Fibroblast of mammary gland (primary cell): ENCODE data around the gene EXOC6B.

ENCODE experiments used
- DNase-seq: peaks from one replicate; pipeline ENCODE4 v3.0.0-alpha.2; 2010; ENCODE audit warnings: low read depth
- H3K4me3 ChIP-seq: 2 replicates; pipeline ENCODE4 v1.5.1; 2011; ENCODE audit warnings: low read depth, mild to moderate bottlenecking, low read length, moderate library complexity; ENCODE audit not compliant: control insufficient read depth
- TF ChIP-seq, protein P1 (sequence below): conservative IDR thresholded peaks from 2 replicates; pipeline ENCODE4 v1.5.1; 2011; ENCODE audit warnings: low read depth, low read length, inconsistent platforms; ENCODE audit not compliant: control insufficient read depth, insufficient read depth

EXOC6B gene

DNA sequence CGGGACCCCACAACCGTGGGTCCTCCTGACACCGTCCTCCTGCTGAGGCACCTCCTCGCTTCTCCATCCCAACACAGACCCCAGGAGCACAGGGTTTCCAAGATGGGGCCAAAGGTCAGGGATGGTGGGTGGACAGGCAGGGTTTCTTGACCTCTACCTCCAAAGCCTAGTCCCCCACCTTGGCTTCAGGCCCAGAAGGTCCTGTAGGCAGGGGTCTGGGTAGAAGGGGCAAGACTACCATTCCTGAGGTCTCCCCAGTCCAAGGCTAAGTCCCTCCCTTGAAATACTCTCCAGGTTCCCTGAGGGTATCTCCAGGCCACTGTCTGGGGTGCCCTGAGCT lies 685.2 kb downstream of the EXOC6B start:
- no peak overlapping the region for H3K4me3 ChIP-seq
- TF ChIP-seq, protein P1, sequence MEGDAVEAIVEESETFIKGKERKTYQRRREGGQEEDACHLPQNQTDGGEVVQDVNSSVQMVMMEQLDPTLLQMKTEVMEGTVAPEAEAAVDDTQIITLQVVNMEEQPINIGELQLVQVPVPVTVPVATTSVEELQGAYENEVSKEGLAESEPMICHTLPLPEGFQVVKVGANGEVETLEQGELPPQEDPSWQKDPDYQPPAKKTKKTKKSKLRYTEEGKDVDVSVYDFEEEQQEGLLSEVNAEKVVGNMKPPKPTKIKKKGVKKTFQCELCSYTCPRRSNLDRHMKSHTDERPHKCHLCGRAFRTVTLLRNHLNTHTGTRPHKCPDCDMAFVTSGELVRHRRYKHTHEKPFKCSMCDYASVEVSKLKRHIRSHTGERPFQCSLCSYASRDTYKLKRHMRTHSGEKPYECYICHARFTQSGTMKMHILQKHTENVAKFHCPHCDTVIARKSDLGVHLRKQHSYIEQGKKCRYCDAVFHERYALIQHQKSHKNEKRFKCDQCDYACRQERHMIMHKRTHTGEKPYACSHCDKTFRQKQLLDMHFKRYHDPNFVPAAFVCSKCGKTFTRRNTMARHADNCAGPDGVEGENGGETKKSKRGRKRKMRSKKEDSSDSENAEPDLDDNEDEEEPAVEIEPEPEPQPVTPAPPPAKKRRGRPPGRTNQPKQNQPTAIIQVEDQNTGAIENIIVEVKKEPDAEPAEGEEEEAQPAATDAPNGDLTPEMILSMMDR, result no peak
- no peak for DNase-seq

DNA sequence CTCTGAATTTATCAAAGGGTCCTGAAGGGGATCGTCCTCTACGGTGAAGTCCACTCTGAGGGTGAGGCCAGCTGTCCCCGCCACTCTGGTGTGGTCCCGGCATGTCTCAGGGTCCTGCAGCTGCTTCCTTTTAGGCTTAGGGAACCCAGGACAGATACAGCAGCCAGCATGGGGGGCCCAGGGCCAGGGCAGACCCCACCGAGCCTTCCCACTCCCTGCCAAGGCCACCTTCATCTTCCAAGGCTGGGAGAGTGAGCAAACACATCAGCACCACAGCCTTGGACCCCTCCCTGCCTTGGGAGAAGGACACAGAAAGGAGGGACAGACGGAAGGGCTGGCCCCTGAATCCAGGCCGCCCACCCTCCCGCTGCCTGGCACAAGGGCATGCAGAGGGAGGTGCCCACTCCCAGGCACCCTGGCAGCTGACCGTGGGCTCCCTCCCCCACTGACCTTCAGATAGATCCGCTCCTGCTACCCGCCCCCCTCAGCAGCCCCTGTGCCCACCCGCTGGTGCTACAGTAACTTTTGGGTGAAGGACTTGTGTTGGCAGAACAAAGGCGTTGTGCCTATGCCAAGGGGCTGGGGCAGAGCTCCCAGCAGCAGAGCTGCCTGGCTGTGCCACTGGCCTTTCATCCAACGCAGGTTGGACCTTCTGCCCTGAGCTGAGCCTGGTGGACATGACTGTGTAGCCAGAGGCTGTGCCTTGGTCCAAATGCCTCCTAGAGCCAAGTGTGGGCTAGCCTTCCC lies 685.8 kb downstream of the EXOC6B start:
- H3K4me3 ChIP-seq, result no peak overlapping the region
- no peak for DNase-seq
- TF ChIP-seq, protein P1, result no peak

DNA sequence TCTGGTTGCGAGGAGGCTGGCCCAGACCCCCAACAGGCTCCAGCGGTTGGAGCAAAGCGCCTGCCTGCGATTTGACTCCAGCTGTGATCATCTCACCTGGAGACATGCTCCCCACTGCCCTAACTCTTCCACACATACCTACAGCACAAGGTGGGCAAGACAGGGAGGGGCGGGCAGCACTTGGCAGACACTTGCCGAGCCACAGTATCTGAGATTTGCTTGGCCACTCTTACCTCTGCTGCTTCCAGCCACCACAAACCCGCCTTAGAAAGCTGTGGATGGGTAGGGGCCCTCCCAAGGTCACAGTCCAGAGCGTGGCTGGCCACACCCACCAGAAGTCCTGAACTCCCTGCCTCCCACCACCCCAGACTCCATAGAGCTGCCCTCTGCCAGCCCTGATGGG lies 686.4 kb downstream of the EXOC6B start:
- TF ChIP-seq, protein P1, result no peak
- no peak for DNase-seq
- H3K4me3 ChIP-seq, result no peak overlapping the region

DNA sequence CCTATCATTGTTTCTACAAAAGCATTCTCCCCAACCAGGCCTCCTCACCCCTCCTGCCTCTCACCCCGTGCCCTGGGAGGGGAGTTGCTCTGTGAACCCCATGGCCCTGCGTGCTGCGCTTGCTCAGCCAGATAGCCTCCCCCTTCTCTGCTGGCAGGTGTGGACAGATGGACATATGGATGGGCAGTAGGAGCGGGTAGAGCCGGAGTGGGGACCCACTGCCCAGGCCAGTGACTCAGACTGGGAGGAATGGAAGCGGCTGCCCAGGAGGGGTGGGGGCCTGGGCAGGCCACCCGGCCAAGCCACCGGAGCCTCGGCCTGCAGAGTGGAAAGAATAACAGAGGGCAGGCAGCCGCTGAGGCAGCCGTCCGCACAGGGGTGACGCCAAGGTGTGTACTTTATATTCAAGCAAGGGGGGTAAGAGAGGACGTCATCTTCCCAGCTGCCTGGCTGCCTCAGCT lies 686.9 kb downstream of the EXOC6B start:
- H3K4me3 ChIP-seq, result no peak overlapping the region
- no peak for DNase-seq
- TF ChIP-seq, protein P1, result no peak

DNA sequence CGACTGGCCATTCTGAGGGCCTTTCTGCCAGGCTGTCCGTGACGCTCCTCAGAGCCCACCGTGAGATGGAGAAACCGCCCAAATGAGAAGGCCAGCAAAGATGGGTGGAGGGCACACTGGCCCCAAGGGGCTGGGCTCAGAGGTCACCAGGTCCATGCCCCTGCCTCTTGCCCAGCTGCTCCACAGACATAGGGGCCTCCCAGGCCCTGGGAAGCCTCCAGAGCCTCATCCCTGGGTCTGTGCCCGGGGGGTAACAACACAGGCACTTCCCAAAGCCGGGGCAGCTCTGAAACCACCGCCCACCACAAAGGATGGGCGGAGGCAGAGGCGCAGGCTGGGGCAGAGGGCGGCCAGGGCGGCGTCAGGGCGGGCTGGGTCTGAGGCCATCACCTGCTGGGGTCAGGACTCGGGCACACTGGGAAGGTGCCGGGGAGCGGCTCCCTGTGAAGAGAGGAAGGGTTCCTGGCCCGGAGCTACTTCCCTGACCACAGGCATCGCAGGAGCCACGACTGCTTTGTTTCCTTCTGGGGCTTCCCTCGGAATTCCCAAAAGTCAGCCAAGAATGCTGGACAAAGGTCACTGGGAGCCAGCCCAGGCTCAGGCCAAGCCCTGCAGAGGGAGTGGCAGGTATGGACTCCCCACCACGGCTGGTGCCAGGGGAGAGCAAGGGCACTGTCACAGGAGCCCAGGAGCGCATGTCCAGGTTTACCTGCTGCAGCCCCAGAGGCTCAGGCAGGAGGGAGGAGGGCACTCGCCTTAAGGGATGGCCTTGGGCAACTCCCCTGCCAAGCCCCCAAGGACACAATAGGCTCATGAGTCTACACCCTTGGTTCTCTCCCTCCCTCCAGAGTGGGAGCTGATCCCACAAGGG lies 687.6 kb downstream of the EXOC6B start:
- H3K4me3 ChIP-seq, result no peak overlapping the region
- DNase-seq, result no peak
- TF ChIP-seq, protein P1, result no peak

DNA sequence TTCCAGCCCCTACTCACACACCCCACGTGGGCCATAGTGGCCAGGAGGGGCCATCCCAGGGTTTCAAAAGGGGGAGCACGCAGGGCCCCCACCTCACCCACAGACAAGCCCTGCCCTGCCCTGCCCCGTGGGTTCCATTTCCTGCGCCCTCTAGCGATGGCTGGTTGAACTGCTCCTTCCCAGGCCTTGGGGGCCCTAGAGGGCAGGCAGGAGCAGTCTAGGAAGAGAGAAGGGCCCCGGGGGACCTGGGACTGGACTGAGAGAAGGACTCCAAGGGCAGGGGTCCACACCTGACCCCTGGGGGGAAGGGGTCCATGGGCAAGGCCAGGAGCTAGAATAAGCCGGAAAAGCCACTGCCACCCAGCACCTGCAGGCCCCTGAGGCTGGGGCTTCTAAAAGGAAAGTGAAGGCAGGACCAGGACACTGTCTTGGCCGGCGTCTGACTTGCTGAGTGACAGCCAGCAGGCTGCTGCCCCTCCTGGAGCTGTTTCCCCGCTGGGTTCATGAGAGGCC lies 688.3 kb downstream of the EXOC6B start:
- TF ChIP-seq, protein P1, result peak; percentile 82
- no peak overlapping the region for H3K4me3 ChIP-seq
- DNase-seq, result peak; percentile 26
